K562 (cell line): ENCODE measurements around the gene FGF13. TPM values are rescaled to one million over a fixed set of nuclear protein-coding genes. Genes with fewer than 3 reads are reported as not detected.

Source experiments
- ATAC-seq: fragments of 200-7000 bp; cut with Tn5 transposase; 3 replicates; pipeline ENCODE4 v1.9.1; 2020; ENCODE audit warnings: moderate library complexity
- BruUV-seq: library from RNA; stranded (reverse); fragments of 400-500 nt; replicated peaks from 2 replicates; lab custom pipeline; 2021; lab: Mats Ljungman, UMichigan
- CTCF ChIA-PET: fragments of 300-600 bp; formaldehyde crosslinking; extraction: SDS; loops from one replicate; lab custom pipeline; 2021; ENCODE audit warnings: low intra/inter-chr PET ratio; lab: Yijun Ruan, JAX
- POLR2A ChIA-PET: fragments of 300-600, 350-650 bp; sonication (Branson Sonifier 250); formaldehyde crosslinking; extraction: SDS; loops from one replicate; lab custom pipeline; 2021; ENCODE audit warnings: antibody characterized with exemption, inconsistent platforms; lab: Yijun Ruan, JAX
- DNase-seq, 4 experiments: peaks; one replicate each; pipeline versions ENCODE4 v3.0.0 to v3.0.0-alpha.2; 2011 to 2018; ENCODE audit warnings: low spot score in 3 of 4, mixed read lengths in 3 of 4; ENCODE audit errors: extremely low read depth in 1 of 4
- FAIRE-seq: peaks from 2 replicates; lab custom pipeline; 2011; peaks lifted over from hg19 to GRCh38; lab: Jason Lieb, UNC
- H2AFZ ChIP-seq: 2 replicates; pipeline ENCODE4 v1.6.0; 2011; ENCODE audit warnings: low read depth, low read length, control low read depth, inconsistent platforms
- H3K27ac ChIP-seq: fragments of 200-600 bp; 3 replicates; pipeline ENCODE4 v1.8.0; 2011; ENCODE audit warnings: low read depth, mild to moderate bottlenecking, control low read depth, inconsistent platforms, low read length, moderate library complexity, mixed read lengths; ENCODE audit errors: extremely low read depth
- H3K27me3 ChIP-seq, 2 experiments: fragments of 300-600 bp in 1 of 2; 2 replicates in 1 of 2; 3 replicates in 1 of 2; pipeline versions ENCODE4 v1.6.0 to v1.8.0; 2011; ENCODE audit warnings: inconsistent platforms in 2 of 2, low read length in 2 of 2, mild to moderate bottlenecking in 1 of 2, mixed read lengths in 1 of 2, moderate library complexity in 1 of 2; ENCODE audit not compliant: control insufficient read depth in 2 of 2, insufficient read depth in 2 of 2
- H3K36me3 ChIP-seq: fragments of 300-600 bp; 3 replicates; pipeline ENCODE4 v1.8.0; 2011; ENCODE audit warnings: mild to moderate bottlenecking, low read length, inconsistent platforms; ENCODE audit not compliant: control insufficient read depth, insufficient read depth
- H3K4me1 ChIP-seq, 2 experiments: fragments of 200-600 bp in 1 of 2; replicated peaks in 1 of 2; 2 replicates in 1 of 2; 3 replicates in 1 of 2; pipeline versions ENCODE4 v1.5.1 to v1.8.0; 2011; ENCODE audit warnings: inconsistent platforms in 2 of 2, low read length in 2 of 2, mild to moderate bottlenecking in 1 of 2, mixed read lengths in 1 of 2, moderate library complexity in 1 of 2; ENCODE audit not compliant: control insufficient read depth in 2 of 2, insufficient read depth in 2 of 2
- H3K4me2 ChIP-seq: 2 replicates; pipeline ENCODE4 v1.6.1; 2011; ENCODE audit warnings: low read length, control low read depth, inconsistent platforms, mixed read lengths; ENCODE audit not compliant: insufficient read depth
- H3K4me3 ChIP-seq: fragments of 200-600 bp; sonication (generic), shearing (Covaris generic); 2 replicates; pipeline ENCODE4 v1.5.1; 2016; ENCODE audit warnings: control low read depth, inconsistent platforms
- H3K79me2 ChIP-seq: fragments of 200-600 bp; 3 replicates; pipeline ENCODE4 v1.8.0; 2011; ENCODE audit warnings: low read length, inconsistent platforms; ENCODE audit not compliant: control insufficient read depth, insufficient read depth
- H3K9ac ChIP-seq, 2 experiments: 2 replicates each; pipeline versions ENCODE4 v1.6.0 to v1.6.1; 2011; ENCODE audit warnings: low read depth in 2 of 2, low read length in 2 of 2, control low read depth in 1 of 2, inconsistent platforms in 1 of 2, mild to moderate bottlenecking in 1 of 2, mixed read lengths in 1 of 2; ENCODE audit not compliant: insufficient read depth in 1 of 2
- H3K9me1 ChIP-seq: one replicate; pipeline ENCODE4 v1.6.0; 2011; ENCODE audit warnings: inconsistent platforms, mild to moderate bottlenecking, low read length, moderate library complexity; ENCODE audit not compliant: control insufficient read depth, insufficient read depth
- H3K9me3 ChIP-seq: replicated peaks from 2 replicates; pipeline ENCODE4 v1.5.1; 2011; ENCODE audit warnings: low read depth, low read length, inconsistent platforms; ENCODE audit not compliant: control insufficient read depth, insufficient read depth
- H4K20me1 ChIP-seq: replicated peaks from 2 replicates; pipeline ENCODE4 v1.6.1; 2011; ENCODE audit warnings: low read length, inconsistent platforms, mixed read lengths; ENCODE audit not compliant: control insufficient read depth, insufficient read depth
- CAMTA2 ChIP-seq: fragments of 250-450 bp; sonication (Bioruptor Pico); conservative IDR thresholded peaks from 2 replicates; pipeline ENCODE4 v1.5.1; 2022
- GABPA ChIP-seq: fragments of 200-800 bp; sonication (Bioruptor generic); conservative IDR thresholded peaks from 2 replicates; pipeline ENCODE4 v1.6.1; 2016; ENCODE audit warnings: low read depth, missing genetic modification characterization, missing compliant biosample characterization
- SMARCA5 ChIP-seq: fragments of 450-650 bp; IDR thresholded peaks from 2 replicates; pipeline ENCODE4 v1.6.1; 2016
- ZNF253 ChIP-seq: fragments of 250-450 bp; sonication (Bioruptor Pico); conservative IDR thresholded peaks from 2 replicates; pipeline ENCODE4 v1.6.1; 2021; ENCODE audit warnings: mild to moderate bottlenecking
- ZNF830 ChIP-seq: fragments of 250-450 bp; sonication (Bioruptor Pico); IDR thresholded peaks from 2 replicates; pipeline ENCODE4 v1.5.0; 2021; ENCODE audit warnings: mild to moderate bottlenecking
- WGBS: fragments of 100-300 bp; shearing (Covaris generic); methylation state at CpG from one replicate; pipeline ENCODE4 v1.1.6; 2016; ENCODE audit warnings: low coverage, mixed read lengths; ENCODE audit not compliant: insufficient coverage; ENCODE audit errors: missing lambda C conversion rate; 5-methylcytosine and 5-hydroxymethylcytosine counted together
- in situ Hi-C: fragments of 300-500 bp; cut with MboI; formaldehyde crosslinking; loops from 4 replicates; pipeline ENCODE4 v1.15.0; 2018; ENCODE audit warnings: inconsistent platforms, mixed read lengths
- intact Hi-C: fragments of 100-400 bp; cut with micrococcal nuclease; formaldehyde crosslinking; loops from 2 replicates; pipeline ENCODE4 v1.14.2; 2022
- polyA plus RNA-seq, 8 experiments: library from polyadenylated mRNA; depleted of rRNA in 4 of 8; stranded (reverse) in 5 of 8; unstranded in 3 of 8; fragments of >200 nt; fragmentation: Nextera tagmentation in 2 of 8; fragmentation: Illumina TruSeq in 1 of 8; extraction: Ambion mirVana in 2 of 8; extraction: Trizol in 1 of 8; gene quantifications; 2 replicates each; pipeline versions ENCODE4 v1.2.1 to v1.2.3, GENCODE V29; 2011 to 2014; ENCODE audit warnings: inconsistent platforms in 1 of 8, missing spikeins in 1 of 8
- total RNA-seq, 7 experiments: library from RNA; depleted of rRNA in 6 of 7; stranded (reverse); fragments of >200 nt in 6 of 7; fragmentation: Illumina TruSeq in 2 of 7; extraction: Trizol in 2 of 7; gene quantifications; 2 replicates each; pipeline versions ENCODE4 v1.2.1 to v1.2.3, GENCODE V29; 2011 to 2021; ENCODE audit warnings: low replicate concordance in 1 of 7
- TF ChIP-seq, protein P1 (sequence below): IDR thresholded peaks from 2 replicates; pipeline ENCODE4 v1.6.1; 2012; ENCODE audit warnings: low read depth, low read length, improper control_type of control experiment, borderline replicate concordance
- TF ChIP-seq, protein P2 (sequence below): fragments of 150-350 bp; IDR thresholded peaks from 2 replicates; pipeline ENCODE4 v1.6.1; 2014; ENCODE audit warnings: low read depth, mild to moderate bottlenecking, low read length, borderline replicate concordance
- TF ChIP-seq, protein P3 (sequence below): fragments of 450-650 bp; IDR thresholded peaks from 2 replicates; pipeline ENCODE4 v1.6.1; 2016; ENCODE audit warnings: mild to moderate bottlenecking
- TF ChIP-seq, protein P4 (sequence below): fragments of 200-800 bp; sonication (Bioruptor generic); IDR thresholded peaks from 2 replicates; pipeline ENCODE4 v1.6.1; 2016; ENCODE audit warnings: missing genetic modification characterization, missing compliant biosample characterization

Gene FGF13
- total and polyA plus RNA-seq, 9 of the 15 experiments (the other 6 are each of a cell fraction or from before 2014, with no cell fraction given): 14.8 to 95.7 (median 60.8) TPM

DNA sequence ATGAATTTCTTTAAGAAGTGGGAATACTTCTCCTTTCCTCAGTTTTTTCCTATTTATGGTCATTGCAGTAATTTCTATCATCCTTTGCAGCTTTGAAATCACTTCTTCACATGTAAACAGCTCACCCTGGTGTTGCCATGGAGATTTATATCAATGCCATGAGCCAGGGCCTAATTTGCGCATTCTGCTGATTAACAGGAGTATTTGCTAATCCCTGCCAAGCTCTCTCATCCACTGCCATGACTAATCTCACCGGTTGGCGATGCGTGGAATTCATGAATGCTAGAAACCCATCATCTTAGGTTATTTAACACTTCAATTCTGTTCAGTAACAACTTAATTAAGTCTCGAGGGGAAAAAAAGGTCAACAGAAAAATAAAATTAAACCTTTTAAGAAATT, 11.8 kb upstream of the FGF13 start:
- in situ Hi-C loops (no loop called here), intact Hi-C loops (no loop called here)
- Histone ChIP-seq H3K4me1 (no peaks in the 10 kb centered on the region), H3K9me1 (no peaks in the 10 kb centered on the region), H3K4me2 (no peak overlapping the region), H3K9ac (no peak overlapping the region), H3K36me3 (no peaks in the 10 kb centered on the region), H3K27me3 (no peaks in the 10 kb centered on the region), H3K9me3 (no peaks in the 10 kb centered on the region), H4K20me1 (no peaks in the 10 kb centered on the region), H2AFZ (no peak overlapping the region), H3K27ac (no peak overlapping the region), H3K79me2 (no peaks in the 10 kb centered on the region; the same call in 2 of the 3 replicates), H3K4me3 (no peak overlapping the region)
- BruUV-seq: no TSS peak
- no peak for FAIRE-seq
- 75% methylated on average over 5 of the region's 5 CpGs for WGBS
- DNase-seq: no peak
- CTCF ChIA-PET: no interaction called here
- ATAC-seq: no peak
- POLR2A ChIA-PET: interaction anchor here (0.8 to 1.0 kb wide), 2 partner anchors 13 to 18 kb away, joined by 3 read pairs; no protein-coding TSS in a partner anchor
- TF ChIP-seq, protein P1, sequence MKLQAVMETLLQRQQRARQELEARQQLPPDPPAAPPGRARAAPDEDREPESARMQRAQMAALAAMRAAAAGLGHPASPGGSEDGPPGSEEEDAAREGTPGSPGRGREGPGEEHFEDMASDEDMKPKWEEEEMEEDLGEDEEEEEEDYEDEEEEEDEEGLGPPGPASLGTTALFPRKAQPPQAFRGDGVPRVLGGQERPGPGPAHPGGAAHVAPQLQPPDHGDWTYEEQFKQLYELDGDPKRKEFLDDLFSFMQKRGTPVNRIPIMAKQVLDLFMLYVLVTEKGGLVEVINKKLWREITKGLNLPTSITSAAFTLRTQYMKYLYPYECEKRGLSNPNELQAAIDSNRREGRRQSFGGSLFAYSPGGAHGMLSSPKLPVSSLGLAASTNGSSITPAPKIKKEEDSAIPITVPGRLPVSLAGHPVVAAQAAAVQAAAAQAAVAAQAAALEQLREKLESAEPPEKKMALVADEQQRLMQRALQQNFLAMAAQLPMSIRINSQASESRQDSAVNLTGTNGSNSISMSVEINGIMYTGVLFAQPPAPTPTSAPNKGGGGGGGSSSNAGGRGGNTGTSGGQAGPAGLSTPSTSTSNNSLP: no peak
- TF ChIP-seq, protein P2, sequence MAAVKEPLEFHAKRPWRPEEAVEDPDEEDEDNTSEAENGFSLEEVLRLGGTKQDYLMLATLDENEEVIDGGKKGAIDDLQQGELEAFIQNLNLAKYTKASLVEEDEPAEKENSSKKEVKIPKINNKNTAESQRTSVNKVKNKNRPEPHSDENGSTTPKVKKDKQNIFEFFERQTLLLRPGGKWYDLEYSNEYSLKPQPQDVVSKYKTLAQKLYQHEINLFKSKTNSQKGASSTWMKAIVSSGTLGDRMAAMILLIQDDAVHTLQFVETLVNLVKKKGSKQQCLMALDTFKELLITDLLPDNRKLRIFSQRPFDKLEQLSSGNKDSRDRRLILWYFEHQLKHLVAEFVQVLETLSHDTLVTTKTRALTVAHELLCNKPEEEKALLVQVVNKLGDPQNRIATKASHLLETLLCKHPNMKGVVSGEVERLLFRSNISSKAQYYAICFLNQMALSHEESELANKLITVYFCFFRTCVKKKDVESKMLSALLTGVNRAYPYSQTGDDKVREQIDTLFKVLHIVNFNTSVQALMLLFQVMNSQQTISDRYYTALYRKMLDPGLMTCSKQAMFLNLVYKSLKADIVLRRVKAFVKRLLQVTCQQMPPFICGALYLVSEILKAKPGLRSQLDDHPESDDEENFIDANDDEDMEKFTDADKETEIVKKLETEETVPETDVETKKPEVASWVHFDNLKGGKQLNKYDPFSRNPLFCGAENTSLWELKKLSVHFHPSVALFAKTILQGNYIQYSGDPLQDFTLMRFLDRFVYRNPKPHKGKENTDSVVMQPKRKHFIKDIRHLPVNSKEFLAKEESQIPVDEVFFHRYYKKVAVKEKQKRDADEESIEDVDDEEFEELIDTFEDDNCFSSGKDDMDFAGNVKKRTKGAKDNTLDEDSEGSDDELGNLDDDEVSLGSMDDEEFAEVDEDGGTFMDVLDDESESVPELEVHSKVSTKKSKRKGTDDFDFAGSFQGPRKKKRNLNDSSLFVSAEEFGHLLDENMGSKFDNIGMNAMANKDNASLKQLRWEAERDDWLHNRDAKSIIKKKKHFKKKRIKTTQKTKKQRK: no peak
- TF ChIP-seq ZNF830 (no peak), ZNF253 (CRISPR knock-in tag) (no peak), CAMTA2 (CRISPR knock-in tag) (no peak), SMARCA5 (no peak), GABPA (tag) (no peak)
- TF ChIP-seq, protein P3, sequence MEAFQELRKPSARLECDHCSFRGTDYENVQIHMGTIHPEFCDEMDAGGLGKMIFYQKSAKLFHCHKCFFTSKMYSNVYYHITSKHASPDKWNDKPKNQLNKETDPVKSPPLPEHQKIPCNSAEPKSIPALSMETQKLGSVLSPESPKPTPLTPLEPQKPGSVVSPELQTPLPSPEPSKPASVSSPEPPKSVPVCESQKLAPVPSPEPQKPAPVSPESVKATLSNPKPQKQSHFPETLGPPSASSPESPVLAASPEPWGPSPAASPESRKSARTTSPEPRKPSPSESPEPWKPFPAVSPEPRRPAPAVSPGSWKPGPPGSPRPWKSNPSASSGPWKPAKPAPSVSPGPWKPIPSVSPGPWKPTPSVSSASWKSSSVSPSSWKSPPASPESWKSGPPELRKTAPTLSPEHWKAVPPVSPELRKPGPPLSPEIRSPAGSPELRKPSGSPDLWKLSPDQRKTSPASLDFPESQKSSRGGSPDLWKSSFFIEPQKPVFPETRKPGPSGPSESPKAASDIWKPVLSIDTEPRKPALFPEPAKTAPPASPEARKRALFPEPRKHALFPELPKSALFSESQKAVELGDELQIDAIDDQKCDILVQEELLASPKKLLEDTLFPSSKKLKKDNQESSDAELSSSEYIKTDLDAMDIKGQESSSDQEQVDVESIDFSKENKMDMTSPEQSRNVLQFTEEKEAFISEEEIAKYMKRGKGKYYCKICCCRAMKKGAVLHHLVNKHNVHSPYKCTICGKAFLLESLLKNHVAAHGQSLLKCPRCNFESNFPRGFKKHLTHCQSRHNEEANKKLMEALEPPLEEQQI: no peak
- TF ChIP-seq, protein P4, sequence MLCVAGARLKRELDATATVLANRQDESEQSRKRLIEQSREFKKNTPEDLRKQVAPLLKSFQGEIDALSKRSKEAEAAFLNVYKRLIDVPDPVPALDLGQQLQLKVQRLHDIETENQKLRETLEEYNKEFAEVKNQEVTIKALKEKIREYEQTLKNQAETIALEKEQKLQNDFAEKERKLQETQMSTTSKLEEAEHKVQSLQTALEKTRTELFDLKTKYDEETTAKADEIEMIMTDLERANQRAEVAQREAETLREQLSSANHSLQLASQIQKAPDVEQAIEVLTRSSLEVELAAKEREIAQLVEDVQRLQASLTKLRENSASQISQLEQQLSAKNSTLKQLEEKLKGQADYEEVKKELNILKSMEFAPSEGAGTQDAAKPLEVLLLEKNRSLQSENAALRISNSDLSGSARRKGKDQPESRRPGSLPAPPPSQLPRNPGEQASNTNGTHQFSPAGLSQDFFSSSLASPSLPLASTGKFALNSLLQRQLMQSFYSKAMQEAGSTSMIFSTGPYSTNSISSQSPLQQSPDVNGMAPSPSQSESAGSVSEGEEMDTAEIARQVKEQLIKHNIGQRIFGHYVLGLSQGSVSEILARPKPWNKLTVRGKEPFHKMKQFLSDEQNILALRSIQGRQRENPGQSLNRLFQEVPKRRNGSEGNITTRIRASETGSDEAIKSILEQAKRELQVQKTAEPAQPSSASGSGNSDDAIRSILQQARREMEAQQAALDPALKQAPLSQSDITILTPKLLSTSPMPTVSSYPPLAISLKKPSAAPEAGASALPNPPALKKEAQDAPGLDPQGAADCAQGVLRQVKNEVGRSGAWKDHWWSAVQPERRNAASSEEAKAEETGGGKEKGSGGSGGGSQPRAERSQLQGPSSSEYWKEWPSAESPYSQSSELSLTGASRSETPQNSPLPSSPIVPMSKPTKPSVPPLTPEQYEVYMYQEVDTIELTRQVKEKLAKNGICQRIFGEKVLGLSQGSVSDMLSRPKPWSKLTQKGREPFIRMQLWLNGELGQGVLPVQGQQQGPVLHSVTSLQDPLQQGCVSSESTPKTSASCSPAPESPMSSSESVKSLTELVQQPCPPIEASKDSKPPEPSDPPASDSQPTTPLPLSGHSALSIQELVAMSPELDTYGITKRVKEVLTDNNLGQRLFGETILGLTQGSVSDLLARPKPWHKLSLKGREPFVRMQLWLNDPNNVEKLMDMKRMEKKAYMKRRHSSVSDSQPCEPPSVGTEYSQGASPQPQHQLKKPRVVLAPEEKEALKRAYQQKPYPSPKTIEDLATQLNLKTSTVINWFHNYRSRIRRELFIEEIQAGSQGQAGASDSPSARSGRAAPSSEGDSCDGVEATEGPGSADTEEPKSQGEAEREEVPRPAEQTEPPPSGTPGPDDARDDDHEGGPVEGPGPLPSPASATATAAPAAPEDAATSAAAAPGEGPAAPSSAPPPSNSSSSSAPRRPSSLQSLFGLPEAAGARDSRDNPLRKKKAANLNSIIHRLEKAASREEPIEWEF (CRISPR knock-in tag): no peak
